GM12872 (cell line): Measurements from ENCODE around the gene SAT1.

Experiments used
- CTCF ChIP-seq: IDR thresholded peaks from 3 replicates; pipeline ENCODE4 v1.5.1; 2011; ENCODE audit warnings: low read depth, mild to moderate bottlenecking, low read length, moderate library complexity; ENCODE audit not compliant: insufficient read depth

The SAT1 gene

DNA sequence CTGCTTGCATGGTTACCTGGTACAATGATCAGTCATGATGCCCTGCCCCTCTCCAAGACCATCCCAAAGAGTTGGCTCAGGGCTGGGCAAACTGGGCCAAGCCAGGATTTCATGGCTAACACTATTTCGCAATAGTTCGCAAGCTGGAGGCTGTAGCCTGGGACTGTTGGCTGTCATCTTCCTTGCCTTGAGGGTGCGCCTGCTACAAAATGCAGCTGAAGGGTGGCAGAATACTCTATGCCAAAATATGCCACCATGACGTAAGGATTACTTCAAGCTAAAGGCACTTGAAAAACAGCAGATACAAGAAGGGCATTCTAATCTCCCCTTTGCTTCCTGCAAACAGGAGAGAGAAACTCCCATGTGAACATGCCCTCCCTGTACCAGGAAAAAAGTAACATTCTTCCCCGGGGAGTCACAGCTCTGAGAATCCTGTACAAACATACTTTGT, 21.0 kb downstream of the SAT1 start:
- no peak for TF ChIP-seq CTCF

- TF ChIP-seq CTCF = no peak
Observed at GRCh38 chrX:23804578-23804977, 21.6 kb downstream of the SAT1 start.

DNA sequence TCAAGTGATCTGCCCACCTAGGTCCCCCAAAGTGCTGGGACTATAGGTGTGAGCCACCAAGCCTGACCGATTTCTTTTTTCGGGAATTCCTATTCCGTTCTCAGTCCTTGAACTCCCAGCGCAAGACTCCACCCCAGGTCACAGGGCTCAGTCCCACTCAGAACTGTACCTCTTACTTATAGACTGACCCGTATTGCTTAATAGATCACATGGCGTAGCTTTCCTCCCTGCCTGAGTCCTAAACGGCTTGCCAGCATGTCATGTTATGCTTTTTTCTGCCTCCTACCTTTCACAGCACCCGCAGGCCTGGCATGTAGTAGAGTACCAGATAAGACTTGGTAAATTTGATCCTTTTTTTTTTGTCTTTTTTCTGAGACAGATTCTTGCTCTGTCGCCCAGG, 22.4 kb downstream of the SAT1 start:
- TF ChIP-seq CTCF = no peak

GRCh38 chrX:23810279-23810678, 27.3 kb downstream of the SAT1 start:
- no peak for TF ChIP-seq CTCF

DNA sequence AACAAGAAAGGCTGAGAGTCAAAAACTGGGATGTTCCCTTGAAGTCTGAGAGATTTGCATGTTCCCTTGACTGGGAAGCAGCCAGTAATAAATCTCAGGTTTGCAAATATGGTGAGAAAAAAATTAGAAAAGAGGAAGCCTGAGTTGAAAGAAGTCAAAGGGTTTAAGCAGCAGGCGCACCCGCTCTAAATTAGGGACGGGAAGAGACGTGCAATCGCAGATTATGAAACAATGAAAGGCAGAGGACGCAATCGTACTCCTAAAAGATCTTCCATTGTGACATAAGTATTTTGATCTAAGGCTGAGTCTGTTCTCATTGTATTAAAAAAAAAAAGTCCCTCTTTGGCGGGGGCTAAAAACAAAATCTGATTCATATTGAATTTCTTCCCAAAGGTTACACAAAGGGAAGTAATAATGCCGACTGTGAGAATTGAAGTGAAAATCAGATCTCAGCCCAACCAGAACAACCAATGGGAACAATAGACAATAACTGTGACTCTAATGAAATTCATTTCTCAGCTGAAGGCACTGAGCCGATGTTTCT, 28.2 kb downstream of the SAT1 start:
- no peak for TF ChIP-seq CTCF

- TF ChIP-seq CTCF = no peak
Observed at GRCh38 chrX:23811656-23812055, 28.7 kb downstream of the SAT1 start.

- no peak for TF ChIP-seq CTCF
Observed at GRCh38 chrX:23813808-23814207, 30.8 kb downstream of the SAT1 start.
